ENCODE data around the gene ETNK1.
A peak's percentile ranks its signal among the peaks of the same experiment; 100 is the strongest.
"Not testable (repeated sequence)": the region's sequence is repeated elsewhere in the genome, so short reads cannot be mapped to it uniquely, and the experiment has no call there.

Gene ETNK1, protein sequence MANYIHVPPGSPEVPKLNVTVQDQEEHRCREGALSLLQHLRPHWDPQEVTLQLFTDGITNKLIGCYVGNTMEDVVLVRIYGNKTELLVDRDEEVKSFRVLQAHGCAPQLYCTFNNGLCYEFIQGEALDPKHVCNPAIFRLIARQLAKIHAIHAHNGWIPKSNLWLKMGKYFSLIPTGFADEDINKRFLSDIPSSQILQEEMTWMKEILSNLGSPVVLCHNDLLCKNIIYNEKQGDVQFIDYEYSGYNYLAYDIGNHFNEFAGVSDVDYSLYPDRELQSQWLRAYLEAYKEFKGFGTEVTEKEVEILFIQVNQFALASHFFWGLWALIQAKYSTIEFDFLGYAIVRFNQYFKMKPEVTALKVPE

DNA sequence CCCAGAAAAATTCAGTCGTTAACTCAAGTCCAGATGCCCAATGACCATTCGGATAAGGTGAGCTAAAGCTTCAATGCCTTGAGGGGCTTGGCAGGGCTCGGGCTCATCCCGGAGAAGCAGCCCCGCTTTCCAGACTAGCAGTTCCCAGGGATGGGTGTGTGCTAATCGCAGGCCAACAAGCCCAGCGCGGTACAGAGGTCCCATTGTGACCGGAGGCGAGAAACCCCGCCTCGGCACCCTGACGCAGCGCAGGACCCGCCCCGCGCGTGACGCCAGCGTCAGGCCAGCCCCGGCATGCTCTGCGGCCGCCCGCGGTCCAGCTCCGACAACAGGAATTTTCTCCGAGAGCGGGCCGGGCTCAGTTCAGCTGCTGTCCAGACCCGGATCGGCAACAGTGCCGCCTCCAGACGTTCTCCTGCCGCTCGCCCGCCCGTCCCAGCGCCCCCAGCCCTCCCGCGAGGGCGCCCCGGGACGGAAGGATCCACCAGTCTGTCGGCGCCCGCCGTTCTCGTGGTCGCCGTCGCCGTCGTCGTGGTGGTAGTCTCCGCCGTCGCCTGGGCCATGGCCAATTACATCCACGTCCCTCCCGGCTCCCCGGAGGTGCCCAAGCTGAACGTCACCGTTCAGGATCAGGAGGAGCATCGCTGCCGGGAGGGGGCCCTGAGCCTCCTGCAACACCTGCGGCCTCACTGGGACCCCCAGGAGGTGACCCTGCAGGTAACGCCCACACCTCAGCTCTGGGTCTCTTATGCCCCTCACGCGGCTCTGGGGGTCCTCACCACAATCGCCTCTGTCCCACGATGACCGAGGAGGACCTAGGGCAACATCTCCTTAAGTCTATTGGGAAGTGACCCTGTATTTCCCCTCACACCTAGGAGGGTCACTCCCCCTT lies at the start of gene ETNK1:
TSS of gene ETNK1 (plus strand) at position 302 of the 892 bp plus-strand sequence. CDS start at position 562, 260 bp downstream.
- peak; percentile 93 for DNase-seq (ENCODE audit: low spot score)

DNA sequence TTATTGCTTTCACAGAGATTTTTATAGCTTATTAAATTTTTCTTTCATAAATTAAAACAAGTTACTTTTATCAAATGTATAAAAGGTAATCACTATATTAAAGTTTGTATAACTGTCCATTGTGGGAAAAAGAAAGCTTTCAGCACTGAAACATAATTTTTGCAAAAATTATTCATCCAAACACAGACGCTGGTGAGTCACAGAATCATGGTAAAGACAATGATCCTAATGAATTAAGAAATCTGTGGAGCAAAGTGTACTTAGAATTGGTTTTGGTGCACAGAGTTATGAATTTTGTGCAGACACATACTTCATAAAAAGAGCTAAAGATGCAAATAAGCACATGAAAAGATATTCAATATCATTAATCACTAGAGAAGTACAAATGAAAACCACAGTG lies 48.9 kb upstream of the ETNK1 start:
- no peak for DNase-seq (ENCODE audit: low spot score)

DNA sequence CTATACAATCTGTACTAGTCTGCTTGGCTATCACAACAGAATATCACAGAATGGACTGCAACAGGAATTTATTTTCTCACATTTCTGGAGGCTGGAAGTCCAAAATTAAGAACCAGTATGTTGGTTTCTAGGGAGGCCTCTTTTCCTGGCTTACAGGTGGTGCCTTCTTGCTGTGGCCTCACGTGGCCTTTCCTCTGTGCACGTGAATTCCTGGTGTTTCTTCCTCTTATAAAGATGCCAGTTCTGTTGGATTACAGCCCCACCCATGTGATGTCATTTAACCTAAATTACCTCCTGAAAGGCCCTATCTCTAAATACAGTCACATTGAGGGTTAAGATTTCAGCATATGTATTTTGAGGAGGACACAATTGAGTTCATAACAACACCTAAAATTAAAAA lies 48.5 kb upstream of the ETNK1 start:
- DNase-seq (ENCODE audit: low spot score): no peak

DNA sequence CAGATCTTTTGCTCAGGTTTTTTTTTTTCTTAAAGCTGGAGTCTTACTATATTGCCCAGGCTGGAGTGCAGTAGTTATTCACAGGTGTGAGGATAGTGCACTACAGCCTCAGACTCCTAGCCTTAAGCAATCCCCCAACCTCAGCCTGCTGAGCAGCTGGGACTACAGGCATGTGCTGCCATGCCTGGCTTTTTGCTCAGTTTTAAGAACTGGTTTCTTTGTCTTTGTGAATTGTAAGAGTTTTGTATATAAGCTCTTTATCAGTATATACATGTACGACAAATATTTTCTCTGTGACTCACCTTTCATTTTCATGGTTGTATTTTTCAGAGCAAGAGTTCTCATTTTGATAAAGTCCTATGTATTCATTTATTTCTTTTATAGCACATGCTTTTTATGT lies 47.3 kb upstream of the ETNK1 start:
- DNase-seq (ENCODE audit: low spot score): no peak

DNA sequence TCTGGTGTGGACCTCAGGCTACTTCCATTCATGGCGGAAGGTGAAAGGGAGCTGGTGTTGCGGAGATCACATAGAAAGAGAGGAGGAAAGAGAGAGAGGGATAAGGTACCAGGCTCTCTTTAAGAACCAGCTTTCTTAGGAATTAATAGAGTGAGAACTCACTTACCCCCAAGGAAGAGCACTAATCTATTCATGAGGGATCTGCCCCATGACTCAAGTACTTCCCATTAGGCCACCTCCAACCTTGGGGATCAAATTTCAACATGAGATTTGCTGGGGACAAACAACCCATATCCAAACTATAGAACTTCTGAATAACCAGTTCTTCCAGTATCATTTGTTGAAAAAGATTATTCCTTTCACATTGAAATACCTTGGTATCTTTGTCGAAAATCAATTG lies 46.6 kb upstream of the ETNK1 start:
- no peak for DNase-seq (ENCODE audit: low spot score)

DNA sequence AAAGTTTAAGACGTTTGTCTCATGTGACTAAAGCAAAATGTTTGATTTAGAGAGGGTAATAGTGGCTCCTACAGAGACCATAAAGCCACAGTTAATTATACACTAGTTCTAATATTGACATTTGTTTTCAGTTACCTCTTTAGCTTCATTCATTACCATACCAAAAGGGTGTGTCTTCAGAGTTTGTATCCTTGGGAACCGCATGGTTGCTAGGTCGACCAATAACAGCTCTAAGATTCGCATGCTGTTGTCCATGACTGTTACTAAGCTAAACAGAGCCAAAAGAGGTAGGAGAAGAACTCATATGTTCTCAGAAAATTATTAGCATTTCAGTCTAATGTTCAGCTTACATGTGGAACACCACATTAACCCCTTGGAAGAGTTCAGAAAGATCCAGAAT lies 36.2 kb upstream of the ETNK1 start:
- DNase-seq (ENCODE audit: low spot score): no peak

DNA sequence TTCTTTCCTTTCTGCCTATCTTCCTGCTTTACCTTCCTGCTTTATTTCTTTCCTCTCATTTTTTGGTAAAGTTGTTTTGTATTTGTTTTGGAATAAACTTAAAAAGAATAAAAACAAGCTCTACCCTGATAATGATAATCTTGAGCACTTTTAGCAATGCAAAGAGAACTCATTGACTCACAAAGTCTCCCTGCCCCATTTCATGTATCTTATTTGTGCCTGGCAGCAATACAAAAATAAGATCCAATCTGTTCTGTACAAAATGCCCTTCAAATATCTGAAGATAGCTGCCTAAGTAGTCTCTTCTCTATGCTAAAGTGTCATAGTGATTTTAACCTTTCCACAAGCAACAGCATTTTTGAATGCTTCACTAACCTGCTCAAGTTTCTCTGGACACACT lies 31.1 kb upstream of the ETNK1 start:
- DNase-seq (ENCODE audit: low spot score): no peak

DNA sequence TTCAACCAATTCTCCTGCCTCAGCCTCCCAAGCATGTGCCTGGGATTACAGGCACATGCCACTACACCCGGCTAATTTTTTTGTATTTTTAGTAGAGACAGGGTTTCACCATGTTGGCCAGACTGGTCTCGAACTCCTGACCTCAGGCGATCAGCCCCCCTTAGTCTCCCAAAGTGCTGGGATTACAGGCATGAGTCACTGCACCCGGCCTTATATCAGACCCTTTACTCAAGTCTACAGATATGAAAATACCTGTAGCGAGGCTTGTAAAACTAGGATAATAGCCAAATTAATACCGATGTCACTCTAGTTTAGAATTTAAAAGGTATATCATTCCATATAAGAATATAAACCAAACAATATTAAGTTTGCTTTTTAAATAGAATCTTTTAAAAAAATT lies 27.4 kb upstream of the ETNK1 start:
- not testable (repeated sequence) for DNase-seq (ENCODE audit: low spot score)

DNA sequence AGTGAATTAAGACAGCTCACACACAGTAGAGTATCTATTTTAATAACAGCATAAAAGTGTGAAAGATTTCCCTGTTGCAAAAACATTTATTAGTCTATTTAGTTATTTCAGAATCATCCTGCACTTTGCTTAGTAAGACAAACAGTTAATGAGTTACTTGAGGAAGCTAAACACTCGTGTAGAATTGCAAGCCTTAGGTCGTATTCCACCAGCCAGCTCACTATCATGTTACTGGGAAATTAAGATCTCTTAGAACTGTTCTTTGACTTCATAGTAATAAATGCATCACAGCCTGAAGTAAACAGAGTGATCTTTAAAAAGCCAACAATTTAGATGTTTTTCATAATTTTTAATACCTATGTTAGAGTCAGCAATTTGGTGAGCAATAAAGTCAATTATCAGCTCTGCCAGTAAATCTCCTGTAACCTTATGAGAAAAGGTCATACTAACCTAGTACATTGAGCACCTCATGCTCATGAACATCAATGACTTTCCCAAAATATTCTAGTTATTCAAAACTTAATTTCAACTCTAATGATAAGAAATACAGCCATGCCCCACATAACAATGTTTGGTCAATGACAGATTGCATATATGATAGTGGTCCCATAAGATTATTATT lies 26.7 kb upstream of the ETNK1 start:
- DNase-seq (ENCODE audit: low spot score): no peak

DNA sequence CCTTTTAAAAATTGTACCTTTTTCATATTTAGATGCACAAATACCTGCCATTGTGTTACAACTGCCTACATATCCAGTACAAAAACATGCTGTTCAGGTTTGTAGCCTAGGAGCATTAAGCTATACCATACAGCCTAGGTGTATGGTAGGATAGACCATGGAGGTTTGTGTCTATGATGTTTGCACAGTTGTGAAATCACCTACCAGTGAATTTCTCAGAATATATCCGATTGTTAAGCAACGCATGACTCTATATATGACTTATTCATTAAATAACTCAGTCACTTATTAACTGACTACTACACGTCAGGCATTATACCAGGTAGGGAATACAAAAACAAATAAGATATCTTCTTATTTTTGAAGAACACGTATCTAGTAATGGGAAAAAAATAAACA lies 26.2 kb upstream of the ETNK1 start:
- DNase-seq (ENCODE audit: low spot score): peak; percentile 12

DNA sequence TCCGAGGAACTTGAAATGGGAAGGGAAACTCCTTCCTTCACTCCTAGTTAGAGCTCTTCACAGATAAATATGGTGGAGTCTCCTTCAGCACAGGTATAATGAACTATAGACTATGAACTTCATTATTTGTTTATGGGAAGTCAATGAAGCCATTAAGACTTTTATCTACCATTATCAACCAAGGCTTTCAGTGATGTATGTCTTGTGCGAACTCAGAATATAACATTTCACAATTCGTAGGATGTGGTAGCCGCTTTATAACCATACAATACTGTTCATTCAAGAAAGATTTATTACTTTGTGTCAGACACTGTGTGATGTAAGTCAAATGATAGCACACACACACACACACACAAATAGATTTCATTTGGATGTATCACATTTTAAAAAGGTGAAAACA lies 24.8 kb upstream of the ETNK1 start:
- no peak for DNase-seq (ENCODE audit: low spot score)

DNA sequence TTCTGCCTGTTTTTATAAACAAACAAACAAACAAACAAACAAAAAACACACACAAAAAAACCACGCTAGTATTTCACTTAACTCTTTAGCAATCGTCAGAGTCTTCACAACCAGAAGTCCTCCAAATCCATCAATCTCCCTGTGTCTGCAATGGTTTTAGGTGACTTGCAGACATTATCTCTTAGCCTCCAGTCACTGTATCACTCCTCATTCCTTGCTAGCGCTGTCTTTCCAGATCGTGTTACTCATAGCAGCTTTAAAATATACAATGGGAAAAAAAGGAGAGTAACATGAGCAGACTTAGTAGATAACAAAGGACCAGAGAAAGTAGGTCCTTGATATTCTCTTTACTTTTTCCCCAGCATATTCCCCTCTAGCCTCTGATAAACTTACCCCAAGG lies 15.5 kb upstream of the ETNK1 start:
- no peak for DNase-seq (ENCODE audit: low spot score)

DNA sequence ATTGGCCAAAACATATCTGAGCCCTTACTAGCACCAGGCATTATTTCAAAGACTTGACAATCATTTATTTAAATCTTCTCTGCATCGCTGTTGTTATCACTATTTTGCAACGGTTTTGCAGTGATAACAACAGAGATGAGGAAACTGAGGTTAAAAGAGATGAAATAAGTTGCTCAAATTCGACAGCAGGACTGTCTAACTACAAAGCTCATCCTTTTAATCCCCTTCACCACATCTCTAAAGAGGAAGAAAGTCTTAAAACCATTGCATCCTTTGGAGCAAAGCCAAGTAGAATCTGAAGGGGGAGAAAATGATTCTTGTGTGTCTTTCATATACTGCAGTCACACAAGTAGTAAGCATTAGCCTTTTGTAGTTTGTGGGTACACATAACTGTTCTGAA lies 14.8 kb upstream of the ETNK1 start:
- no peak for DNase-seq (ENCODE audit: low spot score)

DNA sequence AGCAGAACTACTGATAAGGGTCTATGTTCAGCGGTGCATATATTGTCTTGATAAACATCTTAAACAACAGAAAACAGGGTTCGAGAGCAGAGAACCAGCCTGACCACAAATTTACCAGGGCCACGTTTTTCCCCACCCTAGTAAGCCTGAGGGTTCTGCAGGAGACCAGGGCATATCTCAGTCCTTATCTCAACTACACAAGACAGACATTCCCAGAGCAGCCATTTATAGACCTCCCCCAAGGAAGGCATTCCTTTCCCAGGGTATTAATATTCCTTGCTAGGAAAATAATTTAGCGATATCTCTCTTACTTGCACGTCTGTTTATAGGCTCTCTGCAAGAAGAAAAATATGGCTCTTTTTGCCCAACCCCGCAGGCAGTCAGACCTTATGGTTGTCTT lies 12.1 kb upstream of the ETNK1 start:
- DNase-seq (ENCODE audit: low spot score): not testable (repeated sequence)

DNA sequence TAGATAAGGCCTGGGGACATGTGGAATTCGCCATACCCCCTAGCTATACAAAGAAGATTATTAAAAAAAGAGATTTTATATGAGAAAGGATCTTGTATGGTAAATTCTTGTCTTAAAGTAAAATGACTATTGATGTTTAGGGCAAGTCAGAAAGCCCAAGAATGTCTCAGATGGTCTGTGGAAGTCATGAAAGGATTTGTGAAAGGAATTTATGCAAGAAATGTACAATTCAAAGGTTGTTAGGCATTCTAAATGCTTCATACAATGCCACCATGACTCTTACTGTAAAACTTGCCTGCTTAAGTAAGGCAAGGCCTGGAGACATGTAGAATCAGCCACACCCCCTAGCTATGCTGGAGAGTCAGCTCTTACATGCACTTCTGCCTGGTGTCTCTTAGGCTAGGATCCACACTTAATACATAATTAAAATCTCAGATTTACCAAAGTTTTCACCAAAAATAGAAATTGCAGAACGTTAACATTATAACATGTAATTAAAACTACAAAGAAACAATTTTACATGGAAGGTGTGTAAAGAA lies 8.9 kb upstream of the ETNK1 start:
- no peak for DNase-seq (ENCODE audit: low spot score)

DNA sequence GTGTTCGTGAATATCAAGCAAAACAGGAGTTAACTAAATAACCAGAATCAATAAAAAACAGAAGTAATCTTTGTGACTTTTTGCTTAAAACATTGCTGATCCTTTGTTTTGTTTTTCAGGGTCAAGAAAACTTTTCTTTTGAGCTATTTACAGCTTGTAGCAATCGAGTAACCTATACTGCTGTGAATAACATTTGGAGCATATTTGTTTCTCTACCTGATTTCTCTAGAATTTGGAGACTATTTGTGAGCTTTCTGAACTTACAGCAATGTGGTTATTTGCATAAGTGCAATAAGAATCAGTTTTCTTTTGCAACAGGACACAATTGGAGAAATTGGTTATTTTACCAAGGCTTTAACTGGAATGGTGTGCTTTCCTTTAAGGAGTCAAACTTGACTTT lies 7.3 kb upstream of the ETNK1 start:
- no peak for DNase-seq (ENCODE audit: low spot score)

DNA sequence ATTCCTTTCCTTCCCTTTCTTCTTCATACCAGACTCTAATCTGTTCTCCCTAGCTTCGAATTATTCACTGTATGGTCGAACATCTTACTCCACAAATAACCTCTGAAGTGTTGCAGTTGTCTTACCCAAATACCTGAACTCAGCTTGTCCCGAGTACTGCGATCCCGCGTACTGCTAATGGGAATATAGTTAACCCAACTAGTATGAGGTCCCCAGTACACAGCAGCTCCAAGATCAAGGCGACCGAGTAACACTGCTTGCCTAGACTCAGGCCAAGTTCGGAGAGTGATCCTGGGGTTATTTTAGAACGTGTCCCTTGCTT lies 462 bp upstream of the ETNK1 start:
- no peak for DNase-seq (ENCODE audit: low spot score)

DNA sequence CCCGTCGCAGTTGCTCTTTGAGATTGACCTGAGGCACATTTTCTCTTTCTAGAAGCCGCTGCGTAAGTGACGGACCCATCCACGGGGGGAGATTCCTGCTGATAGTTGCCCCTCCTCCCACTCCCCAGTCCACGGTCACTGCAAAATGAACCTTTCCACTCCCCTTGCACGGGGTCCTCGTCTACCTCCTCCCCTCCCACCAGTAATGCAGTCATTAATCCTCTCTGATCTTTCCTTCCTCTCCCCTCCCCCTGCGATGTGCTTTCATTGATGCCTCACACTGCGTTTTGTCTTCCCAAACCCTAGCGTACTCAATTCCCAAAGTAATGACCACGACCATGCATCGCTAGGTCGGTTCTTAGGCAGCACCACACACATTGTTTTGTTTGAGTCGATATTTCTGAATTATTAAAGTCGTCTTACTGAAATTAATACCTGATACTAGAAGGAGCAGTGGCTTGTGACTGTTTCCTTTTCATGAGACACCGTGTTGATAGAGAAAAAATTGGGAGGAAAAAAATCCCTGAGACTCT lies 857 bp downstream of the ETNK1 start:
- DNase-seq (ENCODE audit: low spot score): peak; percentile 46

DNA sequence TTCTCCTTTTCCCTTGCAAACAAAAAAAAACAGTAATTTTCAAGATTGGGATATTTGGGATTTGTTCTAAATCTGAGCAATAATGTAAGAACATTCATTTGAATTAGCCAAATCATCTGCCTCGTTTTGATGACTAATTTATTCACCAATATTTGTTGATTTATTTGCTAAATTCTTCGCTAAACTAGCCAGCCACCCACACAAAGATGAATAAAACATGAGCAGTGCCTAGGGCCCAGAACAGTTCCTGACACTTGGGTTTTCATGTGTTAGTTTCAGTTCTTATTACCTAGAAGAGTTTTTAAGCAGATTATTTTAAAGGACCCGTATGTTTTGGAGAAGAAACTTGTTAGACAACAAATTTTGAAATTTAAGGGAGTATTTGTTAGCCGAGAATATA lies 1.4 kb downstream of the ETNK1 start:
- no peak for DNase-seq (ENCODE audit: low spot score)

DNA sequence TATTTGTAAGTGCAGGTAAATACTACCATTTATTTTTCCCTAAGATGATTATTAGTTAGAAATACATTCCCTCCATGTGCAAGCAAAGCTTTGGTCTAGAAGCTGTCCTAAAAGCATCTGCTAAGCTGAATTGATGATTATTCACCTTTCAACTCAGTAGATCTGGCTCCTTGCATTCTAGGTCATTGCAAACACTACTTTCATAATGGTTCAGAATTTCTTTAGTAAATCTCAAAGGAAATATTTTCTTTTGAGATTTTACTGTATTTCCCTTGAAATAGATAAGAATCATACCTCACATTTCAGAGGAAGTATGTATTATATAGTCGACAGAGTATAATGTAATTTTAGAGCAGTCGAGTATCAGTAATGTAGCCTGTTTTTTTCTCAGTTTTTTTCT lies 2.4 kb downstream of the ETNK1 start:
- DNase-seq (ENCODE audit: low spot score): no peak

DNA sequence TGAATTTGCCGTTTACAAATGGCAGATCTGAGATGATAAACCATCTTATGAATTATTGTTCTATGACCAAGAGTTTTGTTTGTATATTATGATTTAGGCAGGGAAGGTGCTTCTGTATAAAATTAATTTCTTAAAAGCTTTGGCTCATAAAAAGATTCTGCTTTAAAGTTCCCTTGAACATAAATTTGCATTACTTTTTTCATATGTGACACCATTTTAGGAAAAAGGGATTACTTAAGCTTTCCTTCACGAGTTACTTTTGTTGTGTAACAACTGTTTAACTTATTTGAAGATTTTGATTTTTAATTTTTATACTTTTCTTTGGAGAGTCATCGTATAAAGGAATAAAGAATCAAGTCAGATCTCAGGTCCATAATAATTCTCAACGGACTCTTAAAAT lies 3.3 kb downstream of the ETNK1 start:
- no peak for DNase-seq (ENCODE audit: low spot score)

DNA sequence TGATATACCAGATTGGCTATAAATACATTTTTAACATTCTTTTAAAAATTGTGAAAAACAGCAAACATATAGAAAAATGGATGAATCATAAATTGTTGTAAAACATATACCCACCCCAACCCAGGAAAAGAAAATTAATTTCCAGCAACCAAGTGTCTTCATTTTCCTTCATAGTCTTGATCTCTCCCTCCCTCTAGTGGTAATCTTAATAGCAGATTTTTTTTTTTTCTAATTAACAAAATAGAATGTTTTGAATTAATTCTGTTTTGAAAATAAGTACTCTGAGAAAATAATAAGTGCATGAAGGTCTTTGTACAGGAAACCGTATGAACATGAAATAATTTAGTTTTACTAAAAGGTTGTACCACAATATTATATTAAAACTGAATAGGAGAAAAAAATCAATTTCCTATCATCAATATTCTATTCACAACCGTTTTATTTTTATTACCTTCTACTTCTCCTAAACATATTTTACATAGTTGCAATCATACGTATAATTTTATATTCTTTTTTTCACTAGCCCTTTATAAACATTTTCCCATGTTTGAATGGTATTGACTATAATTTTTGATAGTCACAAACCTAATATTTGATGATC lies 7.0 kb downstream of the ETNK1 start:
- DNase-seq (ENCODE audit: low spot score): no peak

Data from HuH-7 (cell line).